Stimulated activated CD8-positive, alpha-beta memory T cell treated with anti-CD3 and anti-CD28 coated beads, Interleukin-12 subunit alpha, Interleukin-12 subunit beta, amount 100 ng/mL, for 24 hours (primary cell): Measurements from ENCODE around the gene CMC1.
"Not testable (repeated sequence)": the region's sequence is repeated elsewhere in the genome, so short reads cannot be mapped to it uniquely, and the experiment has no call there.

Experiments
- DNase-seq: peaks from one replicate; pipeline ENCODE4 v3.0.0-alpha.2; 2020; ENCODE audit errors: extremely low read depth

The CMC1 gene, protein sequence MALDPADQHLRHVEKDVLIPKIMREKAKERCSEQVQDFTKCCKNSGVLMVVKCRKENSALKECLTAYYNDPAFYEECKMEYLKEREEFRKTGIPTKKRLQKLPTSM

DNA sequence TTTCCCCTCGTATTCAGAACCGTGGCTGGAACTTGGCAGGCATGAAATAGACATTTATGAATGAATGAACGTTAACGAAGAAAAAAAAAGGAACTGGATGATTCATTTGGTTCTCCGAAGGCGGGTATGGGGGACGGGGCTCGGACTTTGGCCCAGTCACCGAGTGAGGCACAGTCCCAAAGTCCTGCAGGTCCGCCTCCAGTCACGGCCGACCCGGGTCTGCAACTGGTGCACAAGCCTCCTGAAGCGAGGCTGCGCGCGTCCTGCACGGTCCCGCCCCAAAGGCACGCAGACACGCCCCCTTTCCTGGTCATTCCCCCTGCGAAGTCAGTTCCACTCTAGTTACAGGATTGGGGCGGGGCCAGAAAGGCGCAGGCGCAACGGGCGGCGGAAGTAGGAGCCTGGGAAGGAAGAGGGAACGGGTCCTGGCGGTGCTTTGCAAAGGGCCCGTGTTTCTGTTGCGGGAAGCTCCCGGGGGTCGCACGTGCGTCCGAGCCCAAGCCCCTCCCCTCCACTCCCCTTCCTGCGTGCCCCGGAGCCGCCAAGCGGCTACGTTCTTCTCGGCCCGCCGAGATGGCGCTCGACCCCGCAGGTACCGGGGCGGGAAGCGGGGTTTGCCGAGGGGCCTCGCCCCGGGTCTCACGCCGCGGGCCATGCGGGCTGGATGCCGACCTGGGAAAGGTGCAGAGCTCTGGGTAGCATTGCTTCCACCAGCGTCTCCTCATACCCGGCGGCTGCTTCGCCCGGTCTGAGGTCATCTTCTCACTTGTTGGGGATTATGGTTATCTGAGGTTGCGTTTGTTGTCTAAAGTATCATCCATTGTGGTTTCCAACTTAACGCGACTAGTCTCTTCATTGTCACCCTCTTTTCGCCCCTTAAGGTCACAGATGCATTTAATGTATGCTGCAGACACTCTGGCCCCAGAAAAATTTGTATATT lies at the start of gene CMC1:
Gene CMC1, plus strand, starts transcription at position 399 of the 940 bp plus-strand sequence. Its CDS starts 175 bp downstream, at position 574.
- DNase-seq, result peak; percentile 93

DNA sequence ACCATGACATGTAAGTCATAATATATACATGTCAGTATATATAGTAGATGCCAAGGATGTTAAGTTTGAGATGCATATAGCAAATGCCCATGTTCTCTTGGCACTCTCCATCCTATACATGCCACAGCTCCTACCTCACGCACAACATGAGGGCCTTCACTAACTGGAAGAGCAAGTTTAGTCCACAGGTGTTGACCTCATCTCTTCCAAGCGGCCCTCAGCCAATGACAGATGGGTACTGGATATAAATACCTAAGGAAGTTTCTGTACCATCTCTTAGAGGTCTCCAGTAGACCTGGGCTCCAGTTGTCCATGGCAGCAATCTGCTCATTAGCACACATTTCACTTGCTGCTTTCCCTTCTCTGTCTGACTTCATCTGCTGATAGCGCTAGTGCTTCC lies 43.3 kb upstream of the CMC1 start:
- DNase-seq, result no peak

DNA sequence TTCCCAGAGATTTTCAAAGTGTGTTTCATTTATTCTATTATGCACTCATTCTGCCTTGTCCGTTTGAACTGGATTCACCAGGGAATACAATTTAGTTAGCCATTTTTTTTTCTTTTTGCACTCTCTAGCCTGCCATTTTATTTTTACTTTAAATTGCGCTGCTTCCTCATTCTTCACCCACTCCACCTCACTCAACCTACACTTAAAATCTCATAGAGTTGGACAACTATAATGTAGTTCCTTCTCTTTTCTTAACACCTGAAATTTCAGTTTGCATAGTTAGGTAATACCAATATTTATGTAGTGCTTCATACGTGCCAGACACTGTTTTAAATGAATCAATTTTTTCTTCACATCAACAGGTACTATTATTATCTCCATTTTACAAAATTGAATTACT lies 42.4 kb upstream of the CMC1 start:
- no peak for DNase-seq

DNA sequence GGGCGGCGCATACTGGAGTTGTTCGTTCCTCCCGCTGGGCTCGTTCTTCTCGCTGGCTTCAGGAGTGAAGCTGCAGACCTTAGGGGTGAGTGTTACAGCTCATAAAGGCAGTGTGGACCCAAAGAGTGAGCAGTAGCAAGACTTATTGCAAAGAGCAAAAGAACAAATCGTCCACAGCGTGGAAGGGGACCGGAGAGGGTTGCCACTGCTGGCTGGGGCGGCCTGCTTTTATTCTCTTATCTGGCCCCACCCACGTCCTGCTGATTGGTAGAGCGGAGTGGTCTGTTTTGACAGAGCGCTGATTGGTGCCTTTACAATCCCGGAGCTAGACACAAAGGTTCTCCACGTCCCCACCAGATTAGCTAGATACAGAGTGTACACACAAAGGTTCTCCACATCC lies 41.8 kb upstream of the CMC1 start:
- DNase-seq, result not testable (repeated sequence)

DNA sequence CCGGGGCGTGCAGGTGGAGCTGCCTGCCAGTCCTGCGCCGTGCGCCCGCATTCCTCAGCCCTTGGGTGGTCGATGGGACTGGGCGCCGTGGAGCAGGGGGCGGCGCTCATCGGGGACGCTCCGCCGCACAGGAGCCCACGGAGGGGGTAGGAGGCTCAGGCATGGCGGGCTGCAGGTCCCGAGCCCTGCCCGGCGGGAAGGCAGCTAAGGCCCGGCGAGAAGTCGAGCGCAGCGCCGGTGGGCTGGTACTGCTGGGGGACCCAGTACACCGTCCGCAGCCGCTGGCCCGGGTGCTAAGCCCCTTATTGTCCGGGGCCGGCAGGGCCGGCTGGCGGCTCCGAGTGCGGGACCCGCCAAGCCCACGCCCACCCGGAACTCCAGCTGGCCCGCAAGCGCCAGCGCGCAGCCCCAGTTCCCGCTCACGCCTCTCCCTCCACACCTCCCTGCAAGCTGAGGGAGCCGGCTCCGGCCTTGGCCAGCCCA lies 41.0 kb upstream of the CMC1 start:
- not testable (repeated sequence) for DNase-seq

DNA sequence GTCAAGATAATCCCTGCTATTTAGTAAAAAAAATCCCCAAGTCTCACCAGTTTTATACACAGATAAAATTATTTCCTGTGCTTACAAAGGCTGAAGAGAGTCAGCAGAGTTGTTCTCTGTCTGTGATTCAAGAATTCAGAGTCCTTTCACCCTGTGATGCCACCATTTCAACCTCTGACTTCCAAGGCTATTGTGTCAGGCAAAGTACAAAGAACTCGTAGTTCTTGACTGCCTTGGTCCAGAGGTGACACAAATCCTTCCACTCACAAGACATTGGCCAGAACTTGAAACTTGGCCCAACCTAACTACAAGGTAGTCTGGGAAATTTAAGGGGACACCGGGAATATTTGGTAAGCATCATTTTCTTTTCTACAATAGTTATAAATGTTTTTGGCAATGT lies 34.9 kb upstream of the CMC1 start:
- no peak for DNase-seq

DNA sequence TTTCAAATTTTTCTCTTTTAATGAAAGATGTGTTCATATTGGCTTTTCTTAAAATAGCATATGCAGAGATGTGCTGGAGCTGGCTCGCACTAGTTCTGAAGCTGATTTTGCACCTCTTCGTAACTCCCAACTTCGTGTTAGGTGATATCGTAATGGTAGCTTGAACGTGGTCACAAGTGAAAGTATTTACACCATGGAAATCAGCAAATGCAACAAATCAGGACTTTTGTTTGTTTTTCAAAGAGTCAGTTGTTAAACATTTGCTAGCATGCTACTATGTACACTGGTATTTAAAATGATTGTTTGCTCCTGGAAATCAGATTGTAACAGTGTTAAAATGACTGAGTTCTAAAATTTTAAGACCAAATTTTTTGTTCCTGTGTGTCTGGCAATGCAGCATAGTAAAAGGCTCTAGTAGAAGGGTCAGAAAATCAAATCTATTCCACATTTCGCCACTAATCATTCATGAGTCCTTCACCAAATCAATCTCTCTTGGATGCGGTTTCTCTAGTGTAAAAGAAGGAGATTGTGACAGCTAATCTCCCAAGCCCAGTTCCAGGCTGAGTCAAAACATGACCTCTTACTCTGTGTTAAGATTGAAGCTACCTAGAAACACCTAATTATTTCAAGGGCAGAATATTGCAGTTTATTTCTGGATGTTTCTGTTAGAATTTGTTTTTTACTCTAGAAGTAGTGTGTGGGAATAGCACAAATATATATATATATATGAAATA lies 34.3 kb upstream of the CMC1 start:
- DNase-seq, result no peak

DNA sequence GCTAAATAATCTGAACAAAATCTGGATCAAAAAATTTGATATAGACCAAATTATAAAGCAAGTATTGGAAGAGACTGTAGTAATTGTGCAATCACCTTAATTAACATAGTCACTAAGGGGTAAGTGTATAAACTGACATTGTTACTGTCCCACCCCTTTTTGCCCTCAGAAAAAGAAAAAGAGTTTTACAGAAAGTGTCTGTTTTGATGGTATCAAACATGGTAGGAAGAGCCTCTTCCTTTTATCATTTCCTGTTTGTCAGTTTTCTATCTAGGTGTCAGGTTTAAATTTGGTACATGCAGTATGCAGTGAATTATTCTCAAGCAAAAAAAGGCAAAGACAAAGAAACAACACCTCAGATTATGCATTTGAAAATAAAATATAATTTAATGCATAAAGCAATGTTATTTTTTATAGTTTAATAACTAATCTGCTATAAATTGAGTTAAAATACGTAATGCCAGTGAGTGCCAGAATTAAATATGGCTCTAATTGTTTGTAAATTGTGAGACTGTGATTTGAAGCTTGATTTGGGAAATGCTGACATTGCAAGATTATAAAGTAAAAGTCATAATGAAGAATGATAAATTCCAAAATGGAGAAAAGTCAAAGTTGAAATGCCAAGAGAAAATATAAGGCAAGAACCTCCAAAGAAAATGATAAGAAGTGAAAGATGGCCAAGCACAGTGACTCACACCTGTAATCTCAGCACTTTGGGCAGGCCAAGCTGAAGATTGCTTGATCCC lies 30.3 kb upstream of the CMC1 start:
- DNase-seq, result no peak

DNA sequence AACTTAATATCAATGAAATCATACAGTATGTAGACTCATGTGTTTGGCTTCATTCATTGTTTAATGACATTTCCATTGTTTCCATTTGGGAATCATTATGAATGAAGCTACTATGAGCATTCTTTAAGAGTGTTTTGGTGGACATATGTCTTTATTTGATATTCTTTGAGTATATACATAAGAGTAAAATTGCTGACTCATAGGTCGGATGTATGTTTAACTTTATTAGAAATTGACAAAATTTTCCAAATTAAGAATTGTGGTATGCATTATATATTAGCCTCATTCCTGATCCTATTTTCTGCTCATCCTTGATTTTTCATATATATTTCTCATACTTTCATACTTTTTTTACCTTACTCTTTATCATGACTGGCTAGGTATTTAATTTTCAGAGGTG lies 28.7 kb upstream of the CMC1 start:
- no peak for DNase-seq

DNA sequence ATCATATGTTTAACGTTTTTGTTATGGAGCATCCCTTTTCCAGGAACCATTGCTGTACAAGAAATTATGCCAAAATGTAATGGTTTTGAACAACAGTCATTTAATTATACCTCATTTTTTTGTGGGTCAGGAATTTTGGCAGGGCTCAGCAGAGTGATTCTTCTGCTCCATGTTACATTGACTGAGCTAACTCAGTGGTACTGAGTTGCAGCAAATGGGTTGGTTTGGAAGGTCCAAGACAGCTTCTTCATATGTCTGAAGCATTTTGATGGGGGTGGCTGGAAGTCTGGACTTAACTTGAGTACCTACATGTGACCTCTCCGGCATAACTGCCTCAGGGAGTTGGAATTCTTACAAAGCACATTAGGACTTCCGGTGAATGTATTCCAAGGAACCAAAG lies 26.0 kb upstream of the CMC1 start:
- DNase-seq, result no peak

DNA sequence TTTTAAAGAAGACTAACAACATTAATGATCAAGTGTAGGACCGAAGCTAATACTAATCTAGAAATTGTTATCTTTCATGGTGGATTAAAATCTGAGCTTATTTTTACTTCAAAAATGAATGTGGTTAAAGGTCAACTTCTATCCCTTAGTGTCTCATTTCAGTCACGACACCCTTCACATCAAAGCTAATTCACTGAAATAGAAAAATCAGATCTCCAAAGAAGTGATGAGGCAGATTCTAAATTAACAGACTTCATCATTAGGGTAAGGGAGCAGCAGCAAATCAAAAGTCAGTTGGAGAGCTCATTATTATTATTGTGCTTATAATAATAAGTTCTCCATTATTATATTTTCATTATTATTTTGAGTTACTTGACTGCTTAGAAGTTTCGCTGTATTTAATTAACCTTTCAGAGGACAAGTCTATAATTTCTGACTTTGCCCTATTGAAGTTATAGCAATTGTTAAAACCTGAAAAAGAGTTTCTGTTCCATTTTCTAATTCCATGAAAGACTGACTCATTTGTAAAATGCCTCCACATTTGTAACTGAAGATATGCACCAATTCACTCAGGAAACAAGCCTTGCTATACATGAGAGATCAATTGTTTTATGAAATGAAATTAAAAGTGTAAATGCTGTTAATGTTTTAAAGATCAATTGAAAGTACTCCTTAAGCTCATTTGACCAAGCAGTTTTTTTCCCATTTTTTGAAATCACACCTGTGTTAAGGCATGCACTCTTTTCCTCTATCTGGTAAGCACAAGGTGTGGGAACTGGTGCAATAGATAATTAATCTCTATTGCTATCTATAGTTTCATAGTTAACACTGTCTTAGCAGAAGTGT lies 23.1 kb upstream of the CMC1 start:
- no peak for DNase-seq

DNA sequence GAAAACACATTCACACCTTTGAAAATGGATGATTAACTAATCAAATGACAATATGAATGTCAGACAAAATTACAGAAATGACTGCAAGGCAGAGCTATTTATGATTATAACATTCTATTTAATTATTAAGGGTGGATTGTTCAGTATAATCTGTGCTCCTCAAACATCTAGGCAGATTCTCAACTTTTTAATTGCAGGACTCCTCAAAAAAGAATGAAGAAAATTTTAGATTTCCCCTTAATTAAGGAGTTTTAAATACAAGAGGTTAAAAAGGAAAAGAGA lies 22.6 kb upstream of the CMC1 start:
- DNase-seq, result no peak

DNA sequence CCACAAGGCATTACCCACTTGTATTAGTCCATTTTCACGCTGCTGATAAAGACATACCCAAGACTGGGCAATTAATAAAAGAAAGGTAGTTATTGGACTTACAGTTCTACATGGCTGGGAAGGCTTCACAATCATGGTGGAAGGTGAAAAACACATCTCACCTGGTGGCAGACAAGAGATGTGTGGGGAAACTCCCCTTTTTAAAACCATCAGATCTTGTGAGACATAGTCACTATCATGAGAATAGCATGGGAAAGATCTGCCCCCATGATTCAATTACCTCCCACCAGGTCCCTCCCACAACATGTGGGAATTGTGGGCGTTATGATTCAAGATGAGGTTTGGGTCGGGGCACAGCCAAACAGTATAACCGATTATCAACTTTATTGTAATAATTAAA lies 17.0 kb upstream of the CMC1 start:
- DNase-seq, result no peak

DNA sequence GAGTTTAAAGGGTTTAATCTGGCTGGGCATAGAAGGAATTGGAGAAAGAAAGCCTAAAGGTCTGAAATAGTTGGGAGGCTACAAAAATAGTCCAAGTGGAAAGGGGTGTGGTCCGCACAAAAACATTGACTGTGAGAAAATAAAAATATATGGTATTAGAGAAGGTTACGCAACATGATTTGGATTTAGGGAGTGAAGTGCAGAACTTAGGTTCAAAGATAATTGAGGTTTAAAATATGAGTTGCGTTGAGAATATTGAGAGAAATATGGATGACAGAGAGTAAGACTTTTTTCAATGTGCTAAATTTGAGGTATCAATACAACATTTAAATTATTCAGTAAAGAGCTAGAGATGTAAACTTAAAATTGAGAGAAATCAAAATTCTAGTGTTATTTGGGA lies 15.4 kb upstream of the CMC1 start:
- DNase-seq, result no peak

DNA sequence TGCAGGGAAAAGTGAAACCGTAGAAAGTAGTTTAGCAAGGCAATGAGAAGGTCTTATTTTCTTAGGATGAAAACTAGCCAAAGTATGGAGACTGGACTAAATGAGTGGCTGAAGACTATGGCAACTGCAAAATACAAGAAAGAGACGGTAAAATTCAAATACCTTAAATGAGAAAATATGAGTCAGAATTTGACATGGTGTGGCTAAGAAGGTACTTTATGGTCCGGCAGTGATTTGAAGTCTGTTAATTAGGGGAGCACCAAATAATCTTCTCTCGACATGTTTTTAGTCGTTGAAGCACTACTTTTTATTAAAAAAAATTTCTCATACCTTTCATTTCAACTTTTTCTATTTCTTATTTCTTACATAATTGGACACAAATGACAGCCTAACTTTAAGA lies 12.8 kb upstream of the CMC1 start:
- DNase-seq, result no peak

DNA sequence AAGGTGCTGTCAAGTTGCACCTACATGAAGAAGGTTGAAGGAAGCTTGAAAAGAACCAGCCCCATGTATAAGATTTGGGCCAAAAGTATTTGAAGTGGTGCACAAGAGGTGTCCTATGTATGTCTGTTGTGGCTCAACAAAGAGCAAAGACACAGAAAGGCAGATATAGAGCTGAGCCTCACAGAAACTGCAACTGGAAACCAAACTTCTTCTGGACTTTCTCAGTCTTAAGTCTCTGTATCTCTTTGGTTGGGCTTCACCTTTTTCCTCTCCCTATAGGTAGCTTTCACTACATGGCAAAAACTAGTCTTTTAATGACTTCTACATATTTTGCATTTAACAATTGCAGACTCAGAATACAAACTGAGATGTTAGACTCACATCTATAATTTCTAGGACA lies 8.8 kb upstream of the CMC1 start:
- DNase-seq, result no peak

DNA sequence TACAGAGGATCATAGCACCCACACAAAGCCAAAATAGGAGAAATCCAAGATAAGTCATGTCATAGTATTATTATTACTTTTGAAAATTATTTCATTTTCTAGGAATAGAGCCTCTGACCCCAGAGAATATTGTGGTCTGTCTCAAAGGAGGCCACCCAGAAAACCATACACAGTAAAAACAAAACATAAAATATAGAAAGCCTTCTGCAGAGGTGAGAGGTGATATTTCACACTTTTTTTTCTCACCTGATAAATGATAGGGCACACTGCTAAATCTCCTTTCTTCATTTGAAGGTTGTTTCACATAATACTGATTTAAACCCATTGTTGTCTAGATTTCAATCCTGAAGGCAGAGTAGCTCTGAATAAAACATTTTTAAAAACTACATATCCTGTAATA lies 7.0 kb upstream of the CMC1 start:
- DNase-seq, result no peak

DNA sequence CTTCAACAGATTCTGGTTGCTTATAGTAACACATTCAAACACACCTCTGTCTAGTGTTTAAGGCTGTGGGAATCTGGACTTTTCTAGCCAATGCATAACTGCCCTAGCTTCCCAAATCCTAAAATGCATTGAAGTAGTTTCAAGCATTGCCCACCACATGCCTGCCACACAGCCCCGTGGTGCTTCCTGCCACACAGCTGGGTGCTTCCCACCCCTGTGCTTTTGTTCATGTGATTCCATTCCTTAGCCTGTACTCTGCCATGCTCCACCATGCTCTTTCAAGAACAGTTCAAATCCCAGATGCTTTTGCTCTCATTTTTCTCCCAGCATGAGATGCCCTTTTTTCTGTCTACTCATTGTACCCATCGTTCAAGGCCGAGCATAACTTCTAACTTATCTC lies 2.3 kb upstream of the CMC1 start:
- no peak for DNase-seq

DNA sequence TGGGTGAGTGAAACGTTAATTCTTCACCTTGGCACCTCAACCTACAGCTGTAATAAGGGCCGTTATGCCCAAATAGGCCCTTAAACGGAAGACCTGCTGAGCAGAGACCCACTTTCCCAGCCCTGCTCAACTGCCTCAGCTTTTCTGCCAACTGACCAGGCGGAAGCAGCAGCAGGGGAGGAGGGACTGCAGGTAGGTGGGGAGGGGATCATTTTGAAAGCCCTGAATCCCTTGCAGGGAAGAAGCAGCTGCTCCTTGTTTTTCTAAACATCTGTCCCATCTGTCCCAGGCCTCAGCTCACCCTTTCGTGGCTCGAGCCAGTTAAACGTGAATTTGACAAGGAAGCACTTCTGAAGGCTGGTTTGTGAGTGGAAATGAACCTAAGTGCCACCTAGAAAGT lies 978 bp upstream of the CMC1 start:
- no peak for DNase-seq

DNA sequence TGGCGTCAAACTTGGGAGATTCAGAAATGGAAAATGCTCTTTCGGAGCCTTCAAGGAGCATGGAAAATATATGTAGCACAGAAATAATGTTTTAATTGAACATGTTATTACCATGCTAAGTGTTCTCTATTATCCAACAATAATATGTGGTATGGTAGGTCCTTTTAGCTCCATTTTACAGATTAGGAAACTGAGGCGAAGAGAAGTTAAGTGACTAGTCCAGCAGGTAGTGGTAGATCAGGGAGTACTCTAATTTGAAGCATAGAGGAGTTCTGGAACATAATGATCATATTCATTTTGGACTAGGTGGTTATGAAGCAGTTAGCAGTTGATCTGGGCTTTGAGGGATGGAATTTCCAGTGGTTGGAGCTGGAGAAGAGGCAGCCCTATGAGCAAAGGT lies 1.1 kb downstream of the CMC1 start:
- DNase-seq, result no peak

DNA sequence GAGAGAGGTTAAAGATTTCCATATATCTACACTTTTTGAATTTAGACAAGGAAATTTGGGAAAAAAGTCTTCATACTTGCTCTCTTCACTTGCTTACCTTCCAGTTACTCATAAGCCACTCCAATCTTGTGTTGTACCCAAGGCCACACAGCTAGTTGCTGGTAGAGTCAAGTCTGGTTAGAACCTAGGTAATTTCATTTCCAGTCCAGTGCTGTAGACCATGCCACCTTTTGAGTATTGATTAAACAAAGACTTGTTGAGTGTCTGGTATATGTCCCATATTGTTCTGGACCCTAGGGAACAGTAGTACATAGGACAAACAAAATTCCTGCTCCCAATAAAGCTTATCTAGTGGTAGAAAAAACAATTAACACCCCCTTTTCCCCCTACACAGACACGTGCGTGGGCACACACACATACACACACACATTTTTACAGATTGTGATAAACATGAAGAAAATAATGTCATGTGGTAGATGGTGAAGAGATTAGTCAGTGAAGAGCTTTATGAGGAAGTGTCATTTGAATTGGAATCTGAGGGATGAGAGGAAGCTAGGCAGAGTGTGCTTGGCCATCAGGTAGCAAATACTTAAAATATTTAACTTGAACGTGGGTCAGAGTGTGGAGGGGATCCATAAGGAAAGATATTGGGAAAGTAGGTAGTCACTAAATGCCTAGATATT lies 2.1 kb downstream of the CMC1 start:
- DNase-seq, result no peak
